HCT116 (cell line): ENCODE data around the gene AAMP. TPM values are rescaled to one million over a fixed set of nuclear protein-coding genes. Genes with fewer than 3 reads are reported as not detected.

Experiments
- ATAC-seq: fragments of 200-7000 bp; cut with Tn5 transposase; 2 replicates; pipeline ENCODE4 v1.9.1; 2020; ENCODE audit warnings: mild to moderate bottlenecking, moderate library complexity
- BruUV-seq: library from RNA; stranded (reverse); fragments of 400-500 nt; replicated peaks from 2 replicates; lab custom pipeline; 2021; lab: Mats Ljungman, UMichigan
- CTCF ChIA-PET: fragments of 300-600 bp; sonication (Branson Sonifier 250); formaldehyde crosslinking; loops from one replicate; lab custom pipeline; 2021; ENCODE audit warnings: antibody characterized with exemption; lab: Charles Lee
- POLR2A ChIA-PET: fragments of 300-600, 350-600 bp; sonication (Branson Sonifier 250); formaldehyde crosslinking; loops from one replicate; lab custom pipeline; 2021; ENCODE audit warnings: antibody characterized with exemption; lab: Charles Lee
- RAD21 ChIA-PET, 2 experiments: fragments of 300-600 bp; sonication (Branson Sonifier 250); formaldehyde crosslinking; loops; one replicate each; lab custom pipeline; 2023; ENCODE audit warnings: low total read pairs in 2 of 2; ENCODE audit not compliant: uncharacterized antibody in 2 of 2, unreplicated experiment in 2 of 2, low non-redundant PET in 1 of 2; lab: Charles Lee
- DNase-seq: peaks from one replicate; pipeline ENCODE4 v3.0.0-alpha.2; 2010; ENCODE audit warnings: low read depth, low spot score
- H2AFZ ChIP-seq: fragments of 200-600 bp; shearing (Covaris generic), sonication (generic); 2 replicates; pipeline ENCODE4 v1.6.1; 2017; ENCODE audit warnings: low read depth, mixed run types, mixed read lengths, antibody characterized with exemption, low read length; ENCODE audit not compliant: poor library complexity, severe bottlenecking
- H3K27ac ChIP-seq: 2 replicates; pipeline ENCODE4 v1.5.1; 2012; ENCODE audit warnings: low read depth, low read length
- H3K27me3 ChIP-seq: fragments of 200-600 bp; sonication (generic); 2 replicates; pipeline ENCODE4 v1.6.1; 2016; ENCODE audit warnings: mixed run types, low read length, mixed read lengths; ENCODE audit not compliant: insufficient read depth
- H3K36me3 ChIP-seq, 2 experiments: fragments of 200-500 bp in 1 of 2; fragments of 200-600 bp in 1 of 2; sonication (Bioruptor generic) in 1 of 2; sonication (generic) in 1 of 2; 2 replicates each; pipeline versions ENCODE4 v1.5.1 to v1.6.1; 2014 to 2016; ENCODE audit warnings: low read length in 2 of 2, inconsistent platforms in 1 of 2, mixed read lengths in 1 of 2, mixed run types in 1 of 2; ENCODE audit not compliant: insufficient read depth in 2 of 2, control insufficient read depth in 1 of 2
- H3K4me1 ChIP-seq, 2 experiments: fragments of 200-600 bp in 1 of 2; sonication (generic) in 1 of 2; 2 replicates each; pipeline versions ENCODE4 v1.5.1 to v1.6.1; 2012 to 2017; ENCODE audit warnings: low read length in 2 of 2, inconsistent platforms in 1 of 2, mild to moderate bottlenecking in 1 of 2, mixed read lengths in 1 of 2, mixed run types in 1 of 2, moderate library complexity in 1 of 2; ENCODE audit not compliant: insufficient read depth in 2 of 2, control insufficient read depth in 1 of 2
- H3K4me2 ChIP-seq: fragments of 200-600 bp; sonication (generic); 2 replicates; pipeline ENCODE4 v1.6.1; 2017; ENCODE audit warnings: mixed run types, low read length, mixed read lengths
- H3K4me3 ChIP-seq, 2 experiments: fragments of 200-600 bp in 1 of 2; sonication (generic) in 1 of 2; replicated peaks in 1 of 2; 2 replicates each; pipeline ENCODE4 v1.5.1; 2011 to 2016; ENCODE audit warnings: low read length in 2 of 2, control low read depth in 1 of 2, low read depth in 1 of 2, mild to moderate bottlenecking in 1 of 2, mixed read lengths in 1 of 2, mixed run types in 1 of 2
- H3K79me2 ChIP-seq: fragments of 200-600 bp; sonication (generic); 2 replicates; pipeline ENCODE4 v1.6.1; 2017; ENCODE audit warnings: mild to moderate bottlenecking, mixed run types, low read length, moderate library complexity, mixed read lengths; ENCODE audit not compliant: insufficient read depth
- H3K9ac ChIP-seq: fragments of 200-600 bp; sonication (generic); 2 replicates; pipeline ENCODE4 v1.6.1; 2016; ENCODE audit warnings: low read length, mixed read lengths
- H3K9me2 ChIP-seq: fragments of 200-600 bp; sonication (generic), shearing (Covaris generic); 2 replicates; pipeline ENCODE4 v1.6.1; 2017; ENCODE audit warnings: mixed run types, mild to moderate bottlenecking, moderate library complexity; ENCODE audit not compliant: insufficient read depth
- H3K9me3 ChIP-seq, 2 experiments: fragments of 200-500 bp in 1 of 2; fragments of 200-600 bp in 1 of 2; sonication (Bioruptor generic) in 1 of 2; sonication (generic) in 1 of 2; 2 replicates each; pipeline ENCODE4 v1.6.1; 2014 to 2017; ENCODE audit warnings: low read length in 2 of 2, mixed read lengths in 2 of 2, inconsistent platforms in 1 of 2, low read depth in 1 of 2, mild to moderate bottlenecking in 1 of 2, mixed run types in 1 of 2, moderate library complexity in 1 of 2; ENCODE audit not compliant: control insufficient read depth in 1 of 2, insufficient read depth in 1 of 2
- H4K20me1 ChIP-seq: fragments of 200-600 bp; sonication (generic), shearing (Covaris generic); 2 replicates; pipeline ENCODE4 v1.6.1; 2017; ENCODE audit warnings: mixed run types, mild to moderate bottlenecking, moderate library complexity; ENCODE audit not compliant: insufficient read depth
- CBX3 ChIP-seq: IDR thresholded peaks from 2 replicates; pipeline ENCODE4 v1.6.1; 2012; ENCODE audit warnings: low read depth
- CEBPB ChIP-seq: IDR thresholded peaks from 2 replicates; pipeline ENCODE4 v1.6.1; 2012; ENCODE audit warnings: low read depth
- POLR2A ChIP-seq: IDR thresholded peaks from 2 replicates; pipeline ENCODE4 v1.7.0; 2011; ENCODE audit warnings: borderline replicate concordance; ENCODE audit not compliant: insufficient read depth, insufficient read length; ENCODE audit errors: extremely low read depth
- POLR2AphosphoS5 ChIP-seq: IDR thresholded peaks from 2 replicates; pipeline ENCODE4 v1.6.1; 2011; ENCODE audit warnings: mild to moderate bottlenecking, low read depth, low read length, moderate library complexity
- intact Hi-C: fragments of 100-400 bp; cut with micrococcal nuclease; formaldehyde crosslinking; loops from 2 replicates; pipeline ENCODE4 v1.10.0; 2022
- total RNA-seq: library from RNA; stranded (reverse); gene quantifications from one replicate; pipeline ENCODE4 v1.2.1, GENCODE V29; 2021; ENCODE audit not compliant: unreplicated experiment
- TF ChIP-seq, protein P1 (sequence below): IDR thresholded peaks from 2 replicates; pipeline ENCODE4 v1.6.1; 2012; ENCODE audit warnings: low read depth

AAMP gene
- total RNA-seq, 1 experiment from 2014 or later = 111 TPM

DNA sequence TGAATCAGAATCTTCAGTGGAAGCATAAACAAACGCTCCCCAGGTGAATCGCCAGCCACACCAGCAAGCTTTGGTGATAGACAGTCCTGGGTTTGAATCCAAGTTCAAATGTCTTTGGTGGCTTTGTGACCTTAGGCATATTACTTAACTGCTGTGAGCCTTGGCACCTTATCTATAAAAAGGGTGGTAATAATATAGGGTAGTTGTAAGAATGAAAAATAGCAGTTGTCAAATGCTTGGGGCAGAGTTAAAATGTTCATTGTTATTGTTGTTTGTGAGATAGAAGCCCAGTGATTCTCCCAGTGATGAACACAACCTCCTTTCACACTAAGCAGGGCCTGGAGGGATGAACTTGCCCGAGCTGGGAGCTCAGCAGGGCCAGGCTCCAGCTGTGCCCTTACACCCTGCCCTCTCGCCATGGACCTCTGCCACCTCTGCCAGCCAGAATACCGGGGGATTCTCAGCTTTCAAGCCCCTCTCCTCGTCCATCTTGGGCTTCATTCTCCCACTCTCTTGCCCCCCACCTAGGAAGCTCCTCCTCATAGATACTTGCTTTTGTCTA, 28.5 kb upstream of the AAMP start:
- RAD21 ChIA-PET = no interaction called here
- Histone ChIP-seq H3K9me2 (no peaks in the 10 kb centered on the region), H3K27ac (peak overlapping the region; percentile 59), H3K9ac (peak overlapping the region; percentile 12; the same call in 1 of the 2 replicates), H3K4me3 (no peak overlapping the region), H2AFZ (peak overlapping the region; percentile 34), H3K4me2 (peak overlapping the region; percentile 51), H4K20me1 (no peaks in the 10 kb centered on the region)
- ATAC-seq = no peak
- no peak for DNase-seq
- TF ChIP-seq CBX3 = no peak
- no peak for TF ChIP-seq CEBPB
- no peak for TF ChIP-seq POLR2A
- TF ChIP-seq, protein P1, sequence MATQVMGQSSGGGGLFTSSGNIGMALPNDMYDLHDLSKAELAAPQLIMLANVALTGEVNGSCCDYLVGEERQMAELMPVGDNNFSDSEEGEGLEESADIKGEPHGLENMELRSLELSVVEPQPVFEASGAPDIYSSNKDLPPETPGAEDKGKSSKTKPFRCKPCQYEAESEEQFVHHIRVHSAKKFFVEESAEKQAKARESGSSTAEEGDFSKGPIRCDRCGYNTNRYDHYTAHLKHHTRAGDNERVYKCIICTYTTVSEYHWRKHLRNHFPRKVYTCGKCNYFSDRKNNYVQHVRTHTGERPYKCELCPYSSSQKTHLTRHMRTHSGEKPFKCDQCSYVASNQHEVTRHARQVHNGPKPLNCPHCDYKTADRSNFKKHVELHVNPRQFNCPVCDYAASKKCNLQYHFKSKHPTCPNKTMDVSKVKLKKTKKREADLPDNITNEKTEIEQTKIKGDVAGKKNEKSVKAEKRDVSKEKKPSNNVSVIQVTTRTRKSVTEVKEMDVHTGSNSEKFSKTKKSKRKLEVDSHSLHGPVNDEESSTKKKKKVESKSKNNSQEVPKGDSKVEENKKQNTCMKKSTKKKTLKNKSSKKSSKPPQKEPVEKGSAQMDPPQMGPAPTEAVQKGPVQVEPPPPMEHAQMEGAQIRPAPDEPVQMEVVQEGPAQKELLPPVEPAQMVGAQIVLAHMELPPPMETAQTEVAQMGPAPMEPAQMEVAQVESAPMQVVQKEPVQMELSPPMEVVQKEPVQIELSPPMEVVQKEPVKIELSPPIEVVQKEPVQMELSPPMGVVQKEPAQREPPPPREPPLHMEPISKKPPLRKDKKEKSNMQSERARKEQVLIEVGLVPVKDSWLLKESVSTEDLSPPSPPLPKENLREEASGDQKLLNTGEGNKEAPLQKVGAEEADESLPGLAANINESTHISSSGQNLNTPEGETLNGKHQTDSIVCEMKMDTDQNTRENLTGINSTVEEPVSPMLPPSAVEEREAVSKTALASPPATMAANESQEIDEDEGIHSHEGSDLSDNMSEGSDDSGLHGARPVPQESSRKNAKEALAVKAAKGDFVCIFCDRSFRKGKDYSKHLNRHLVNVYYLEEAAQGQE = no peak
- TF ChIP-seq POLR2AphosphoS5 = no peak
- TF ChIP-seq, all 23 proteins: peak for 0
- POLR2A ChIA-PET = interaction anchor here (1.1 to 2.4 kb wide), 2 partner anchors 11 to 58 kb away, joined by 3 to 7 read pairs; partner anchors contain the start of gene CATIP
- Histone ChIP-seq H3K27me3 (no peaks in the 10 kb centered on the region), H3K9me3 (no peaks in the 10 kb centered on the region), H3K36me3 (no peaks in the 10 kb centered on the region), H3K4me1 (peaks cover 30 to 58% of the 10 kb centered on the region in 2 experiments), H3K79me2 (no peaks in the 10 kb centered on the region)
- BruUV-seq = no TSS peak
- intact Hi-C loops = no loop called here
- CTCF ChIA-PET = interaction anchor here (1.5 to 2.1 kb wide), 3 partner anchors 11 to 96 kb away, joined by 4 to 6 read pairs (median 6); partner anchors contain the start of gene CATIP
